ENCODE data around the gene SLC17A1.

The SLC17A1 gene

GRCh38 chr6:25831532-25832306 lies at the start of gene SLC17A1:
Gene SLC17A1, minus strand, starts transcription at chr6:25832052. Its CDS starts 1,495 bp downstream, at chr6:25830557.
- no peak for DNase-seq (ENCODE audit: low read depth in 2 of 2)

DNA sequence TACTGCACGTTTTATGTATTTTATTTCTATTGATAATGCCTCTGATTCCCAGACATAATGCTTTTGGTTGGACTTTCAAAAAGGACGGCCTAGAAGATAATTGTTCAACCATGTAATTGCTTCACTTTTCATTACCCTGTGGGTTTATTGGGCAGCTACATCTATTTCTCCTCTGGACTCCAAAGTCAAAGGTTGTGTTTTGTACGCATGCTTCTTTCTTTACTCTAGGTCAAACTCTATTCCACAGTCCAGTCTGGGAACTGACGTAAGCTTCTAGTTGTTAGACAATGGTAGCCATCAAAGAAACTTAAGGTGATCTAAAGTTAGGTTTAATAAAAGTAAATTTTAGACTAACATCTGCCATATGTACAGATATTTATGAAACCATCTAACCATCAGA lies 48.7 kb upstream of the SLC17A1 start:
- no peak for DNase-seq (ENCODE audit: low read depth in 2 of 2)

- DNase-seq (ENCODE audit: low read depth in 2 of 2) = no peak
Measured at GRCh38 chr6:25878721-25879322, 47.0 kb upstream of the SLC17A1 start.

DNA sequence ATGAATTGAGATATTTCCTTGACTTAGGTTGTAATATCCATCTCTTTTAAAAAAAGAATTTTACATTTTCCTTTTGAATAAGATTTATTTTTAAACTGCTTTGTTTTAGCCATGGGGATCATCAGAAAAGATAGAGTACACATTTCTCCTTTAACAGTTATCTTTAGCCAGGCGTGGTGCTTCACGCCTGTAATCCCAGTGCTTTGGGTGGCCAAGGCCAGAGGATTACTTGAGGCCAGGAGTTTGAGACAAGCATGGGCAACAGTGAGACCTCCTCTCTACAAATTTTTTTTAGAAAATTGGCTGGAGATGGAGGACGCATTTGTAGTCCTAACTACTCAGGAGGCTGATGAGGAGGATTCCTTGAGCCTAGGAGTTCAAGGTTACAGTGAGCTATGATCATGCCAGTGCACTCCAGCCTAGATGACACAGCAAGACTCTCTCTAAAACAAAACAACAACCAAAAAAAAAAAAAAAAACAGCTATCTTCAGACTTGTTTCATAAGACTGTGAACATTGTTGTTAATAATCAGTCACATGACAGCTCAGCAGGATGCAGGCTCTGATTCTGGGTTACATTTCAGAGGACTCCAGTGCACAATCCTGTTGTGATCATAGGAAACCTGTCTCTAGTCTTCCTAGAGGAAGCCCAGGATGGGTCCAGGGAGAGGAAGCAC lies 44.2 kb upstream of the SLC17A1 start:
- no peak for DNase-seq (ENCODE audit: low read depth in 2 of 2)

- no peak for DNase-seq (ENCODE audit: low read depth in 2 of 2)
Measured at GRCh38 chr6:25875563-25875905, 43.7 kb upstream of the SLC17A1 start.

DNA sequence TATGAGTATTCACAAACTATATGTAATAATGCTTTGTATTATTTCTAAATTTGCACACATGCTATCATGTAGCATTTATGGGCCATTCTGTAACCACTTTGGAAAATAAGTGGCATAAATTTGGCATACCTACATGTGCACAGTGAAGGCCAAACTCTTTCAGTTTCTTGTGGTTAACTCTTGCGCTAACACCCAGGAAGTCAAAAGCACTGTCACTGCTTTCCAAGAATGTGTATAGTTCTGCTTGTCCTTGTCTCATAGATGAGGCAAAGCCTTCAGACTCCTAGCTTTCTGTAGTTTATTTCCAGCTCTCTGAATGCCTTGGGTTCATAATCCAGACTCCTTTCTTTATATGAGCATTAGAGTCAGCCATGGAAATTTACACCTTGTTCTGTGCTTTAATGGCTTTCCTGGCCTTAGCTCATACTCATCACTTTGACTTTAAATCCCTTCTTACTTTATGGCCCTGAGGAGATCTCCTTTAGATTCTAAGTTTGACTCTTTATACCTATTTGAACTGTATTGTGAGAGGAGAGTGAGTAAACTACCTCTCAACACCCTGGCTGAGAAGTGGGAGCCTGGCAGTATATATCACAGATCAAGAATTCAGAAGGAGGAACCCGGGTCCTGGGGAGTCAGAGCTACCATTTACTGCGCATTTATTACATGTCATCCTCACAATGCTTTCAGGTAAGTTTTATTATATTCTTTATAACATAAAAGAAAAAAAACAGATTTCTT lies 43.1 kb upstream of the SLC17A1 start:
- DNase-seq (ENCODE audit: low read depth in 2 of 2) = no peak

GRCh38 chr6:25874118-25874517 lies 42.3 kb upstream of the SLC17A1 start, which contains the start of gene SLC17A3:
Gene SLC17A3, minus strand, starts transcription at chr6:25874243. Its CDS starts 5,856 bp downstream, at chr6:25868387.
- no peak for DNase-seq (ENCODE audit: low read depth in 2 of 2)

DNA sequence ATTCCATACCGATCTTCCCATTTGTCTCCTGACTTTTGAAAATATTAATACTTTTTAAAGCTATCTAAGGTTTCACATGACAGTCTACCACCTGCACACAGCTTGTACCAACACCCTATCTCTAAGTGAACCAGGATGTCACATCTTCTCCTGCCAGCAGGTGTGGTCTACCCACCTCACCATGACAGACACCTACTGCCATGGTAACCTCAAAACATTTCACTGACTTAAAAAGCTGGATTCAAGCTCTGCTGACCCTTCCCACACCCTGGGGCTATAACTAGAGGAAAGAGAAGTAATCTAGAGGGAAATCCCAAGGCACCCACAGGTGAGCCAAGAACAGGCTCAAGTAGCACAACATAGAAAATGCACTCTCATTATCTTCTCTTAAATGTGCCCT lies 41.0 kb upstream of the SLC17A1 start:
- DNase-seq (ENCODE audit: low read depth in 2 of 2) = no peak

DNA sequence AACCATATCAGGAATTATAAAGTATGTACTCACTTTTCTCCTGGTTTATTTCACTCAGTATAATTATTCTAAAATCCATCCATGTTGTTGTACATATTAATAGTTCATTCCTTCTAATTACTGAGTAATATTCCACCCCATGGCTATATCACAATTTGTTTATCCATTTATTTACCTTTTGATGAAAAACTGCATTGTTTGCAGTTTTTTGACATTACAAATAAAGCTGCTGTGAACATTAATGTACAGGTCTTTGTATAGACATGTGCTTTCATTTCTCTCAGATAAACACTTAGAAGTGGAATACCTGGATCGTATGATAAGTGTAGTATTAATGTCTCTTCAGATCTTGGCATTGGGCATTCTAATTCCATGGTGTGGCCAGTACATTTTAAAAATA lies 38.0 kb upstream of the SLC17A1 start:
- no peak for DNase-seq (ENCODE audit: low read depth in 2 of 2)

DNA sequence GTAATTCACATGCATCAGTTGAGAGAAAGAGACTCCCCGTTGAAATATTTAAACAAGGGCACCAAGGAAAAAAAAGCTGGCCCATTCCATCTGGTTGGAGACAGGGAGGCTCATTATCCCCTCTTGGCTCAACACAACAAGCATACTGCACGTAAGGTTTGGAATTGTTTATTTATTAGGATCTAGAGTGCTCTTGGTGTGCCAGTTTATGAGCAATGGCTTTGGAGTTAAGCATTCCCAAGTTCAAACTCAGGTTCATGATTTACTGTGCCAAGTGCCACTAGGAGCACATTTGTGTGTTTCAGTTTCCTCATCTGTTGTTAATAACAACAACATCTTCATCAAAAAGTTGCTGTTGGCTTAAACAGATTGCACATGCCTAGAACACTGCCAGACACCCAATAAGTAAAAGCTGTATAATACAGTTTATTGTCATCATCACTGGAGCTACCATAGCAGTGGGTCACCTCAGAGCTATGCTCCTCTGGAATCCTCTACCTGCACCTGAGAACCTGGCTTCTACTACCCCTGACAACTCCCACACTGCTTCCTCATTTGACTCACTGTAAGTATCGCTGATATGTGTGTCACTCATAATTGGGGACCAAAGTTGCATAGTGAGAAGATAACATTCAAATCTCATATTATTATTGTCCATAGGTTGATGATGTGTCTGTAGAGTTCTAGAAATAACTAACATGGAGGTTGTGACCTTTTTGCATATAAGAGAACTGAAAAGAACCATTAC lies 36.8 kb upstream of the SLC17A1 start:
- no peak for DNase-seq (ENCODE audit: low read depth in 2 of 2)

DNA sequence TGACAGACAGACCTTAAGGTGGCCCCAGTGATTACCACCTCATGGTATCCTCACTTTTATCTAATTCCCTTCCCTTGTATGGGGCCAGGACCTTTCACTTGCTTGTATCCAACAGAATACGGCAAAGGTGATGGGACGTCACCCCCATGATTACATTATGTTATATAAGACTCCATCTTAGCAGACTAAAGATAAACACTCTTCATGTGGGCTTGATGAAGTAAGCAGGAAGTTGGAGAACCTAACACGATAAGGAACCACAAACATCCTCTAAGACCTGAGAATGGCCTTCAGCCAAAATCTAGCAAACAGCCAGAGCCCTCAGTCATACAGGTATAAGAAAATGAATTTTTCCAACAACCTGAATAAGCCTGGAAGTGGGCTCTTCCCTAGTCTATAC lies 34.2 kb upstream of the SLC17A1 start:
- DNase-seq (ENCODE audit: low read depth in 2 of 2) = no peak

GRCh38 chr6:25863360-25863759 lies 31.5 kb upstream of the SLC17A1 start:
- DNase-seq (ENCODE audit: low read depth in 2 of 2) = no peak

DNA sequence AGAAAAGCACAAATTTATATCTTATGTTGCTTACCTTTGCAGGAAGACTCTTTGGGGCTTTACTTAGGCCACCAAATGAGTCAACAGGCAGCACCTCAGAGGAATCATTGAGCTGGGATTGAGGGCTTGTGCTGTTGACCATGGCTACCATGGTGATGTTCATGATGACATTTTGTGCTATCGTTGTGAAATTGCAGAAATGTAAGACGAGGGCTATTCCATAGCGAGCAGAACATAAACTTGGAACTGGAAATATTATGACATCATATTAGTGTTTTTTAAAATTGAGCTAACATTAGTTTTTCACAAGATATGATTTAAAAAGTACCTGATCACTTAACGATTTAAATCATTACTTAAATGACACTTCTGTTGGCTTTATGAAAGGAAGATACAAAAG lies 30.3 kb upstream of the SLC17A1 start:
- DNase-seq (ENCODE audit: low read depth in 2 of 2) = no peak

DNA sequence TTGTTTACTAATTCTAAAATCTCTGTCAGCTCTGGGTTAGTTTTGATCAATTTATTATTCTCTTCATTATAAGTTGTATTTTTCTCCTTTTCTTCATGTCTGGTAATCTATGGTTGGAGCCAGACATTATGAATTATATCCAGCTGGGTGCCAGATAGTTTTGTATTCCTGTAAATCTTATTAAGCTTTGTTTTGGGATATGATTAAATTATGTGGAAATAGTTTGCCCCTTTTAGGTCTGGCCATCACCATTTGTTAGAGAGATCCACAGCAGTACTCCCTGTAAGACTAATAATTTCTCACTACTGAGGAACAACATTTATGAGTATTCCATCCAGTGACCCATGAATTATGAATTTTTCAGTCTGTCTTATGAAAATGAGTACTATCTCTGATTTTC lies 20.9 kb upstream of the SLC17A1 start:
- DNase-seq (ENCODE audit: low read depth in 2 of 2) = no peak

DNA sequence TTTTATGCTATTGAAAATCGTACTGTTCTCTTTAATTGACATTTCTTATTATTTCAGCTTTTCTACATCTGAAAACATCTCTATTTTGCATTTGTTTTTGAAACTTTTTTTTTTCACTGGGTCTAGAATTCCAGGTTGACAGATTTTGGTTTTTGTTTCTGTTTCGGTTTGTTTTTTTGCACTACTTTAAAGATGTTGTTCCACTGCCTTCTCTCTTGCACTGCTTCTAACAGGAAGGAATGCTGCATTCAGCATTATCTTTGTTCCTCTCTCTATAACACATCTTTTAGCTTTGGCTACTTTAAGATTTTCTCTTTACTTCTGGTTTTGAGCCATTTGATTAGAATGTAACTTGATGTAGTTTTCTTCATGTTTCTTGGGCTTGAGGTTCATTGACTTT lies 20.1 kb upstream of the SLC17A1 start:
- DNase-seq (ENCODE audit: low read depth in 2 of 2) = no peak

DNA sequence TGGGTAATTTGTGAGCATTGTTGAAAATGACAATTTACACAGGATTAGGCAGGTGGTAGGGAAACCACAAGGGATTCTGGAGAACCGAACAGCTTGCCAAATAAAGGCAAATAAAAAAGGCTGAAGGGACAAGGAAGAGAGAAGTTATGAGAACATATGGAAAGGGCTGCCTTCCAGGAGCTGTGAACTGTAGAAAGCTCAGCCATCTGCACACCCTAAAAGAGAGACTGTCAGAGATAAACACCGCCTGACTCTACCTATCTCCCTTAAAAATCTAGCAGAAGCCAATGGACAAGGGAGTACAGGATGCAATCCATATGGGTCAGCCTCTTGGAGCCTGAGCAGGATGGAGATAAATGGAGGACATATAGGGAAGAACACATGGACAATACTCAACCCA lies 12.7 kb upstream of the SLC17A1 start:
- no peak for DNase-seq (ENCODE audit: low read depth in 2 of 2)

DNA sequence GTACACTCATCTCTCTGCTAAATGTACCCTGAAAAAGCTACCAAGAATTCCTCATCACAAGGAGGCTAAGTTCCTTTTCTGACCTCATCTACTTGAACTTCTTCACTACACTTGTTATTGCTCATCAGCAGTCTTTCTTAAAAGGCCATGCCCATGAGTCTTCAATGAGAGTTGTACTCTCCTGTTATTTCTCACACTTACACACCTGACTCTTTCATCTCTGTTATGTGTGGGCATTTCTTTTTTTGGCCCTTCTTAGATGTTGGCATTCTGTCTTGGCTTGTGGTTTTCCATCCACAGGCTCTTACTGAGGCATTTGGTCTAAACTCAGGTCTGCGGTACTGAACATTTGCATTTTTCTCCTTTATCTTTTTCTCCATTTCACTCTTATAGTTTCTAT lies 10.7 kb upstream of the SLC17A1 start:
- DNase-seq (ENCODE audit: low read depth in 2 of 2) = no peak

DNA sequence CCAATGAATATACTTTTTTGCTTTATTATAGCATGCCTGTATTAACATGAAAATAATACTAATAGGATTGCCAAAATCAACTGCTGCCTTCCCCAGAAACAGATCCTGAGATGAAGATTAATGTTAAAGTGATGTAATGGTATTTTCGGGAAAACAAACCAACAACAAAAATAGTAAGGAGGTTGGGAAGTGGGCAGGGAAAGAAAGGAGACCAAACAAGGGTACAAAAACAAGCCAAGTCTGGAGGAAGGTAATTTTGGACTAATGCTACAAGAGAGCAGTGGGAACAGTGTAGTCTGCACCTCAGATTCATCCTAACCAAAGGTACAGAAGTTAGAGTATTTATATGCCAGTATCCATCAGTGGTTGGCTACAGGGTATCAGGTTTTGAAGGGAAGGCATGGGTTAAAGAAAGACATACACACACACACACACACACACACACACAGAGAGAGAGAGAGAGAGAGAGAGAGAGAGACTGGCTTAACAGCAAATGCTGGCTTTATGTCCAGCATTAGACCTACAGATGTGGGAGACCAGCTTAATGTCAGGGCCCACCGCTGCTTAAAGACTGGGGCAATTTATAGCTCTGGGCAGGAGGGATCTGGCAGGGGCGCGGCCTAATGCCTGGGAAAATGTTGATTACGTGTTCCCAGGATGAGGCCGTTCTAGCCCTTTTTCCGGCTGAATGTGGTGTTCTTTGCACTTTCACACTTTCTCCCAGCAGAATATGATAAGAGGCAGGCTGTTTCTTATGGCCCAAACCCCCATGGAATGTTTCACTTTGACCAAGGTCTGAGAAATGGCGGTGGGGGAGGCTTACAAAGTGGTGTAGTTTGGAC lies 3.8 kb upstream of the SLC17A1 start:
- DNase-seq (ENCODE audit: low read depth in 2 of 2) = no peak

DNA sequence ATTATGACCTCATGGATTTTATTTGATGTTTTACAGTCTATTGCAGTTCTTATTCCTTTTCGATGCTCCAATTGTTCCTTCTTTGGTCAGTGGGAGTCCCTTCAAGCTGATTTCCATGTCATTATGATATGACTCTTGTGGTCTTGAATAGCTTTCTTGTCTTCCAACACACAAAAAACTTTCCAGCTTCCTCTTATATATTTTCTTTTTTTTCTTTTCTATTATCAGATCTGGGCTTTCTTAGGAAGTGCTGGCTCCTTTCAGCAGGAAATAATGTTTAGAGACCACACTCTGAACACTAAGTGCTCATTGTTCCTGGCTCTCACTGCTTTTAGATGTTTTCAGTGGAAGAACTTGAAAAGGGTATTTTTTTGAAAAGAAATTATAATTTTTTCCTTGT lies 3.1 kb upstream of the SLC17A1 start:
- DNase-seq (ENCODE audit: low read depth in 2 of 2) = no peak

DNA sequence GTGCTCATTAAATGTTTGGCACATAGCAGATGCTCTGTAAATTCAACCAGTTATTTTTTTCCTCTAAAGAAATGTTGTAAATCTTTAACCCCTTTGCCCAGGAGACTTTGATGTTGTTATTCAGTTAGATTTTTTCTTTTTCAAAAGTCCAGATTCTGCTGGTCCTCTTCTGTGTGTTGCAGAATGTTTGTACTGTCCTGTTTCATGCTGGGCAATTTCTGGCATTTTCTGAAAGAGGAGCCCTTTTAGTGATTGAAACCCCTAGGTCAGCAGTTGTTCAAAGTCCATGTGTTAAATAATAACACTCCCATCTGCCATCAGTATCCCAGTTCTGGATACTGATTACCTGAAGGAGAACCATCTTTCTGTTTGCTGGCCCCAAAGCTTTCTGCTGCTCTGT lies 1.3 kb upstream of the SLC17A1 start:
- no peak for DNase-seq (ENCODE audit: low read depth in 2 of 2)

DNA sequence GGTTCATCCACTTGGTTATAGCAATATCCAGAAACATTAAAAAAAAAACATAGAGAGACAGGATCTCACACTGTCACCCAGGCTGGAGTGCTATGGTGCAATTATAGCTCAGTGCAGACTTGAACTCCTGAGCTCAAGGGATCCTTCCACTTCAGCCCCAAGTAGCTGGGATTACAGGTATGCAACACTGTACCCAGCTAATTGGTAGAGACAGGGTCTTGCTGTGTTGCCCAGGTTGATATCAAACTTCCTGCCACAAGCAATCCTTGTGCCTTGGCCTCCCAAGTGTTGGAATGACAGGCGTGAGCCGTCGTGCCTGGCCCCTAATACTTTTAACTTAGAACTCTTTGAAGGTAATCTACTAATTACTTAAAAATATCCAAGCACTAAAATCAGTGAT lies 818 bp upstream of the SLC17A1 start:
- no peak for DNase-seq (ENCODE audit: low read depth in 2 of 2)

All from stimulated activated CD8-positive, alpha-beta memory T cell treated with anti-CD3 and anti-CD28 coated beads, Interleukin-7, amount 100 ng/mL, for 4 hours (primary cell).